ENCODE results near the gene PLA2G4F.

- TF ChIP-seq ZNF792 (tag by site-specific recombination; IDR thresholded peaks at IDR 0.05) = no peak
- no peak for TF ChIP-seq ATF2 (tag by site-specific recombination; IDR thresholded peaks at IDR 0.05; ENCODE audit: low read depth)
- no peak for TF ChIP-seq ZSCAN5A (tag by site-specific recombination; IDR thresholded peaks at IDR 0.05)
These were observed 56.2 kb downstream of the PLA2G4F start for GRCh38 chr15:42100021-42100800.

Data from HEK293 (cell line).